ENCODE data around the gene TMEM132D.

DNA sequence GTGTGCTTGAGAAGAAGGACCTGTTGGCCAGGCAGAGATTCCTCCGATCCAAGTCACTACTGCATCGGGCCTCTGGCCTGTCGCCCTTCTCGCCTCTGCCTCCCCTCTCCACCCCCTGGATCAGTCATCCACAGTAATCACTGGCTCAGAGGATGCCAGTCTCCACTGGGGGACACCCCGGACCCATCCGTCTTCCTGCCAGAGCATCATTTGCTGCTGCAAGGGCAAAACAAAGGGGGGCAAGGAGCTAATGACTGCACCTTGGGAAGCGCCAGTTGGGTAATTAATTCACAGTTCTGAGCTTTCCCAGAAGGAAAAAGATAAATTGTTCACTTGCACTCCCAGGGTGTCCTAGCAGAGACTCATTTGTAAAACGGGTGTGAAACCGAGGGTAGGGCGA, 835.1 kb downstream of the TMEM132D start:
- TF ChIP-seq, protein P1, sequence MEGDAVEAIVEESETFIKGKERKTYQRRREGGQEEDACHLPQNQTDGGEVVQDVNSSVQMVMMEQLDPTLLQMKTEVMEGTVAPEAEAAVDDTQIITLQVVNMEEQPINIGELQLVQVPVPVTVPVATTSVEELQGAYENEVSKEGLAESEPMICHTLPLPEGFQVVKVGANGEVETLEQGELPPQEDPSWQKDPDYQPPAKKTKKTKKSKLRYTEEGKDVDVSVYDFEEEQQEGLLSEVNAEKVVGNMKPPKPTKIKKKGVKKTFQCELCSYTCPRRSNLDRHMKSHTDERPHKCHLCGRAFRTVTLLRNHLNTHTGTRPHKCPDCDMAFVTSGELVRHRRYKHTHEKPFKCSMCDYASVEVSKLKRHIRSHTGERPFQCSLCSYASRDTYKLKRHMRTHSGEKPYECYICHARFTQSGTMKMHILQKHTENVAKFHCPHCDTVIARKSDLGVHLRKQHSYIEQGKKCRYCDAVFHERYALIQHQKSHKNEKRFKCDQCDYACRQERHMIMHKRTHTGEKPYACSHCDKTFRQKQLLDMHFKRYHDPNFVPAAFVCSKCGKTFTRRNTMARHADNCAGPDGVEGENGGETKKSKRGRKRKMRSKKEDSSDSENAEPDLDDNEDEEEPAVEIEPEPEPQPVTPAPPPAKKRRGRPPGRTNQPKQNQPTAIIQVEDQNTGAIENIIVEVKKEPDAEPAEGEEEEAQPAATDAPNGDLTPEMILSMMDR (IDR thresholded peaks at IDR 0.05; ENCODE audit: poor library complexity), result no peak
- TF ChIP-seq EZH2 (IDR thresholded peaks at IDR 0.05; ENCODE audit: borderline replicate concordance), result no peak
- no peak for TF ChIP-seq EZH2phosphoT487 (IDR thresholded peaks at IDR 0.05; ENCODE audit: low read depth, severe bottlenecking, unreplicated experiment)
